Skin epidermis (tissue), 12 donors: ENCODE measurements around the gene GTF2A2.
"Not testable (repeated sequence)": the region's sequence is repeated elsewhere in the genome, so short reads cannot be mapped to it uniquely, and the experiment has no call there.

ENCODE experiments used
- H3K27ac ChIP-seq, 21 experiments: fragments of 200-600 bp; sonication (generic) in 11 of 21; one replicate each; pipeline ENCODE4 v1.5.0; 2020; ENCODE audit warnings: mild to moderate bottlenecking in 3 of 21, inconsistent platforms in 2 of 21, moderate library complexity in 2 of 21
- H3K4me3 ChIP-seq, 7 experiments: fragments of 200-600 bp; sonication (generic) in 2 of 7; one replicate each; pipeline ENCODE4 v1.5.0; 2020; ENCODE audit warnings: inconsistent platforms in 2 of 7, mild to moderate bottlenecking in 2 of 7, moderate library complexity in 1 of 7

GTF2A2 gene

GRCh38 chr15:59656897-59657634 lies at the start of gene GTF2A2:
Gene GTF2A2, minus strand, starts transcription at chr15:59657515. Its CDS starts 5,238 bp downstream, at chr15:59652277.
- peak within 1 kb of the TSS; percentile 66 to 99 (median 93) for H3K4me3 ChIP-seq
- peak within 1 kb of the TSS; percentile 61 to 96 (median 90) for H3K27ac ChIP-seq

- Histone ChIP-seq H3K4me3 (no peak overlapping the region), H3K27ac (no peak overlapping the region)
These were observed 46.9 kb upstream of the GTF2A2 start for GRCh38 chr15:59703979-59704796.

DNA sequence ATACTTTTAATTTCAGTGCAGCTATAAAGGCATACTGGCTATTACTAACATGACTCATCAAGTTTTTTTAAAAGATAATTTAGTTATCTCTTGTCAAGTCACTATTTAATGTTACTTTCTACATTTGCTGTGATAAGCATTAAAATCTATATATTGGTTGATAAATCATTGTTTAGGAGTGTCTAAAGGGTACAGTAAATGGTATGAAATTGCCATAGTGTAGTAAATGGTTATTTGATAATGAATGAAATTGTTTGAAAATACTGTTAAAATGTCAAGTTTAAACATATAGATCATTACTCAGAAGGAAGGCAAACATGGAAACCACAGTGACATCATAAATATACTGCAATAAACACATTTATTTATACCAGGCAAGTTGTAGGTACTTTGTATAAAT lies 45.0 kb upstream of the GTF2A2 start:
- Histone ChIP-seq H3K4me3 (no peak overlapping the region), H3K27ac (no peak overlapping the region)

DNA sequence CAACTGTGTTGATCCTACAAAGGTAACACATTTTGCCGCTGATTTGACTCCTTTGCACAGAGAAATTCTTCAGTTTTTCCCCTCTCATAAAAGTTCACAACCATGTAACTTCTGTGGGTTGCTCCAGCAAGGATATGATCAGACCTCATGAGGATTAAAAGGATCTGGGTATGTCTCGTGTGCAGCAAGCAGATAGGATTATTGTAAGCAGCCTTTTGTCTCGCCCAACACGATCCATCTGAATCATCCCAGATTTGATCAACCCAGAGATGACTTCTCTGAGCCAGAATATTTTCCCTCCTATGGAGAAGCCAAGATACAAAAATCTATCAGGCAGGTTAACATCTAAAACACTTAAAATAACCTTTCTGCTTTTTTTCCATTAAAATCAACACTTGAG lies 44.6 kb upstream of the GTF2A2 start:
- H3K4me3 ChIP-seq: no peak overlapping the region
- H3K27ac ChIP-seq: no peak overlapping the region

DNA sequence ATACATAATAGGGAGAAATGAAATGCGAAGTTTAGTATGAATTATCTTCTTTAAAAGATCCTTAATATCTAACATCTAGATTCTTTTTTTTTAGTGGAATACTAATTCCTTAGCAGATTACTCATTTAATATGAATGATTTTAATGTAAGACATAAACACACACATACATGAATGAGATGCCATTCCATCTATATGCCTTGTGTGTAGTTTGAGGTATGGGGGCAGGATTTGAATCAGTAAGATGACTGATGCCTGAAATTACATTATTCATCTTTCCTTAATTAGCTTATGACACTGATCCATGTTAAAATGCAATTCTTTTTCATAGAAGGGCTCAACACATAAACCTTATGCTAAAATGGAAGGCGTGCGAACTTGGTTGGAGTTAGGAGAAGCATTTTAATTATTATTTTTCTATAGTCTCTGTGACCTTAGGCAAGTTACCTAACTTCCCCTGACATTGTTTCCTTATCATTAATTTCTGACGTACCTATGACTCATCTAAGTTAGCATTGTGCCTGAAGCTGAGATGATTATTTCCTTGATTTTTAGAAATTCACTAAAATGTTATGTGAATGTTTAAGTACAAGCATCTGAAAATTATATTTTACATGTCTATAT lies 42.6 kb upstream of the GTF2A2 start:
- no peak overlapping the region for H3K4me3 ChIP-seq

GRCh38 chr15:59698065-59698464 lies 40.8 kb upstream of the GTF2A2 start:
- H3K27ac ChIP-seq, H3K4me3 ChIP-seq: not testable (repeated sequence)

More for the DNA sequence above, 42.6 kb upstream of the GTF2A2 start:
- no peak overlapping the region for H3K27ac ChIP-seq

- Histone ChIP-seq H3K27ac (no peak overlapping the region), H3K4me3 (no peak overlapping the region)
These were observed 39.0 kb upstream of the GTF2A2 start for GRCh38 chr15:59696332-59696731.

- Histone ChIP-seq H3K4me3 (no peak overlapping the region), H3K27ac (no peak overlapping the region)
These were observed 37.5 kb upstream of the GTF2A2 start for GRCh38 chr15:59694779-59695178.

DNA sequence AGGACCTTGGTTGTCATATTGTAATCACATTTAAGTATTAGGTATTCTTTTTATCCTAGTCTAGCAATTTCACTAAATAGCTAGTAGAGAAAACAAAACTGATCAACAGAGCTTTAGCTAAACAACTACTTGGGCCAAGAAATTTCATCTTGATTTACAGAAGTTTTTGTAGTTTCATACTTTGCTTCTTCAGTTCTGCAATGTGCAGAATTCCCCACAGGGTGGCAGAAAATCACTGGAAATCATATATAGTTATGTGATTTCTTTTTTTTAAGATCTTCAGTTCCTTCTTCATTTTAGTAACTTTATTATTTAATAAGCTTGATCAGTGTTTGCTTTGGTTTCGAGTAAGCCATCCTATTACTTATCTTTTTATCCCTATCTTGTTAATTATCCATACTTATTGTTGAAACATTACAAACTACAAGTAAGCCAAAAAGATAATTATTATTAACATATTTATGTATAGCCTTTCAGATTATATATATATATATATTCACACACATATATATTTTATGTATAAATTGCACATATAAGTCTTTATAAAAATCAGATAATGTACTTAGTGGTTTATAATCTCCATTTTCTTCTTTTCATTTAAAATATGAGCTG lies 34.0 kb upstream of the GTF2A2 start:
- peak overlapping the region in 1 of 21 experiments; percentile 9 for H3K27ac ChIP-seq

DNA sequence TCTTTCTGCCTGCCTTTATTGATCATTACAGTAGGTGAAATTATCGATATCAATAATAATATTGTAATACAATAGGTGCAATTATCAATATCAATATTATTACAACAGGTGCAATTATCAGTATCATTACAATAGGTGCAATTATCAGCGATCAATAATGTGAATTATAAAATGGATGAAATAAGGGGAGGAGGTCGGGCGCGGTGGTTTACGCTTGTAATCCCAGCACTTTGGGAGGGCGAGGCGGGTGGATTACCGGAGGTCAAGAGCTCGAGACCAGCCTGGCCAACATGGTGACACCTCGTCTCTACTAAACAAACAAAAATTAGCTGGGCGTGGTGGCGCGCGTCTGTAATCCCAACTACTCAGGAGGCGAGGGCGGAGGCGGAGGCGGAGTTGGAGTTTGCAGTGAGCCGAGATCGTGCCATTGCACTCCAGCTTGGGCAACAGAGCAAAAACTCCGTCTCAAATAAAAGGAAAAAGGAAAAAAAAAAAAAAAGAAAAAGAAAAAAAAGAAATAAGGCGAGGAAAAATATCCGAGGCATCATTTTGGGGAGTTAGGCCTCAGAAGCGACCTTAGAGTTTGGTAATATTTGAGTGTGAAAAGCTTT lies 32.4 kb upstream of the GTF2A2 start:
- peak overlapping the region; percentile 77 to 99 (median 81) for H3K4me3 ChIP-seq
- peak overlapping the region in 20 of 21 experiments; percentile 95 to 100 (median 99) for H3K27ac ChIP-seq

More for the DNA sequence above, 34.0 kb upstream of the GTF2A2 start:
- H3K4me3 ChIP-seq: no peak overlapping the region

DNA sequence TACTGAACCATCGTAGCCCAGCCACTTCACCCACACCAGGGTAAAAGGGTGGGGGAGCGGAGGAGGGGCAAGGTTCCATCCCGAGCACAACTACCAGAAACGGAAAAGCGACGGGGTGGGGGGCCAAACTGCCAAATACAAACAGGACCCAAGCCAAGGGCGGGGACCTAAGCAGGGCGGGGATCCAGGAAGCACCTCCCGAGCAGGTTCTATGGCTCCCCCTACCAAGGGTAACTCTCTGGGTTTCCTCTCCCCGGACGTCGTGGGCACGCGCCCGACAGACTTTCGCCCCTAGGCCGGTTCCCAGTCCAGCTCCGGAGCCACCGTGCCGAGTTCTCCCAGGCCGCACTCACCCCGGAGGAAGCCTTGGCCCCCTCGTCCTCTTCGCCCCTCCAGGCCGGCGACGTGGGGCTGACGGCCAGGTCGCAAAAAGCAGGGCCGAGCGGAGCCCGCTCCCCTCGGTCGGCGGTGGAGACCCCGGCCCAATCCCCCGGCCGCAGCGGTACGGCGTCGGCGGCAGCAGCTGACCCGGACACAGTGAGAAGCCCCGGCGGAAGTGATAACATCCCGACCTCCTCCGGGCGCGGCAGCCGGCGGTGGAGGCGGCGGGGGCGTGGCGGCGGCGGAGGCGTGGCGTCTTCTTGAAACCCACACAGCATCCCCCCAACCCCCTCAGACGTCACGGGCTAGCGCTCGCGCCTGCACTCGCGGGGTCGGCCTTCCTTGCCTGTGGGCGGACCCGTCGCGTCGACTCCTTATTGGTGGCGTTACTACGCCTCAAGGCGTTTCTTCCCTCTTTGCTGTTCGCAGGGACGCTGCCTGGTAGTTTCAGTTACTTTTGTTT lies 31.7 kb upstream of the GTF2A2 start, which contains the start of gene BNIP2:
BNIP2 (minus strand) TSS at position 539 of the 844 bp plus-strand sequence. CDS start 6,863 bp downstream, outside the sequence.
- Histone ChIP-seq H3K4me3 (peak within 1 kb of the TSS; percentile 77 to 99 (median 81)), H3K27ac (peak within 1 kb of the TSS; percentile 95 to 100 (median 99))

DNA sequence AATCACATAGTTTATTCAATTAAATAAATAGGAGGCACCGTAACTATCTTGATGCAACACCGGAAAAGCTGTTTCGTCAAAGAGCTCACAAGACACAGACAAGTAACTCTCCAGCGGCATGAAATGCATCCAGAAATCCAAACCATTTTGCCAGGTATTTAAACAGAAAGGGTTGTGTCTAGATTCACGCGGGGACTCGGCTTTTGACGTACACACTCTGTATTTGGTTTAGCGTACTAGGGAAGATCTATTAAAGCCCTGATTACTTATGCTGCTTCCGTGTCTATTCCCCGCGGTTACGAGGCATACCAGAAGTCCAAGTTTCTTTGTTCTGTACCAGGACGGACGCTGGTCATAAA lies 31.1 kb upstream of the GTF2A2 start:
- H3K27ac ChIP-seq: peak overlapping the region; percentile 95 to 100 (median 99)
- peak overlapping the region; percentile 77 to 99 (median 81) for H3K4me3 ChIP-seq

GRCh38 chr15:59687836-59688235 lies 30.5 kb upstream of the GTF2A2 start:
- peak overlapping the region in 20 of 21 experiments; percentile 95 to 100 (median 99) for H3K27ac ChIP-seq
- peak overlapping the region; percentile 77 to 99 (median 81) for H3K4me3 ChIP-seq

DNA sequence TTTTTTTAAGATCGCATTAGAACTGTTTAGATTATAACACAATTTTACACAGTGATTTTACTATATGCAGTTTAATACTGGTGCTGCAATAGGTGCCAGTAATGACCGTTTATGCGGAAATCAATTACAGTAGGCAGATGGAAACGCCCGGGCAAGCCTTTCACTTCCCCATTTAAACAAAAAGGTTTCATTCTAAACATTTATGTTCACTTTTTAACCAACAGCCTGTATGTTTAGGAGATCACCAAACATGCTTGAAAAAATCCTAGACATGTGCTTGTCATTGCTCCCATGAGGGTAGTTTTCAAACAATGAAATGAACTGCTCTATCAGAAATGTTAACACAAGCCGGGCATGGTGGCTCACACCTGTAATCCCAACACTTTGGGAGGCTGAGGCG lies 29.1 kb upstream of the GTF2A2 start:
- Histone ChIP-seq H3K4me3 (peak overlapping the region in 1 of 7 experiments; percentile 3), H3K27ac (peak overlapping the region in 15 of 21 experiments; percentile 4 to 100 (median 53))

- Histone ChIP-seq H3K4me3 (peak overlapping the region in 1 of 7 experiments; percentile 3), H3K27ac (peak overlapping the region in 14 of 21 experiments; percentile 4 to 72 (median 52))
These were observed 28.5 kb upstream of the GTF2A2 start for GRCh38 chr15:59685737-59686297.

DNA sequence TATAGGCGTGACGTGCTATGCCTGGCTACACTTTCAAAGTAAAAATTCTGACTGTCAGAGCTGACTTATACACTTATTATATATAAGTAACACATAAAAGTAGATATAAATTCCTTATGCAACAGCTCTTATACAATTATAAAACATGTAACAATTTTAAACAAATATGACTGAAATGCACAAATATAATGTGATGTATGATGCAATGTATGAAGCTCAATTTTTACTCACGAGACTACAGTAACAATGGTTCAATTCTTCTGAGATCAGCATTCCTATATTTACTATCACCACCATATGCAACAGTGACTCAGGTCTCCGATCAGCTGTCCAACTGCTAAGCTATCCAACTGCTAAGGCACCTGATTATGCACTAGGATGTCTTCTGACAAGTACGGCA lies 23.6 kb upstream of the GTF2A2 start:
- Histone ChIP-seq H3K4me3 (no peak overlapping the region), H3K27ac (no peak overlapping the region)

GRCh38 chr15:59680346-59680745 lies 23.0 kb upstream of the GTF2A2 start:
- Histone ChIP-seq H3K4me3 (no peak overlapping the region), H3K27ac (no peak overlapping the region)

DNA sequence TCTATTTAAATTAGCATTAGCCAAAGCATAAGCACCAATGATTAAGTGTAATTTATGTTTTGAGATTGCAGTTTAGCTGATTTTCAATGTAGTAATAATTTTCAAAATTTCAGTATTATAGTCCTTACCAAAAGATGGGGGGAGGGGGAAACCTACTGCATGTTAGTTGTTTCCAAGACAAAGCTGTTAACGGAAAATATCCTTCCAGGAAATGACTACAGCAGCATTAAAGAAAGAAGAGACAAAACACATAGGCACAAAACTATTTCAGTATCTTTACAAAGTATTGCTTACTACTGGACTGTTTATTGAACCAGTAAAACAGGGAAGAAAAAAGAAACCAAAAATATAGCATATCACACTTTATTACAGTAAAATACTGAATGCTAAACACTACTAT lies 21.3 kb upstream of the GTF2A2 start:
- Histone ChIP-seq H3K27ac (no peak overlapping the region), H3K4me3 (no peak overlapping the region)
